ENCODE results near the gene TMEM151B.

DNA sequence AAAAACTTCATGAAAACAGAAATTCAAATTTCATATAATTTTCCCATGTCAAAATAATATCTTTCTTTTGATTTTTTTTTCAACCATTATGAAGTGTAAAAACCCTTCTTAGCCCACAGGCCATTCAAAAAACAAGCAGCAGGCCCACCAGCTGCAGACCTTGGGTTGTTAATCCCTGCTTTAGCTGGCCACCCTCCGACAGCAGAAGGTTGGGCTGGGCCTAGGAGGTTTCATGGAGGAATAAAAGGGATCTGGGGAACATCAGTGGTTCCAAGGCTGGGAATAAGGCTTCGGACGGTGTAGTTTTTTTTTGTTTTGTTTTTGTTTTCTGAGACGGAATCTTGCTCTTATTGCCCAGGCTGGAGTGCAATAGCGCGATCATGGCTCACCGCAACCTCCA, 26.9 kb upstream of the TMEM151B start:
- TF ChIP-seq CTCF (IDR thresholded peaks at IDR 0.05) = no peak
- no peak for TF ChIP-seq POLR2A (IDR thresholded peaks at IDR 0.05)
- no peak for TF ChIP-seq EP300 (IDR thresholded peaks at IDR 0.05)
- TF ChIP-seq POLR2AphosphoS5 (IDR thresholded peaks at IDR 0.05) = no peak

Measured in upper lobe of left lung (tissue), 4 donors.